ENCODE data around the gene SGIP1.
"Not testable (repeated sequence)": the region's sequence is repeated elsewhere in the genome, so short reads cannot be mapped to it uniquely, and the experiment has no call there.

Gene SGIP1

GRCh38 chr1:66723985-66724384 is 190.0 kb downstream of the SGIP1 start:
- no peak for DNase-seq (ENCODE audit: low spot score)

GRCh38 chr1:66725885-66726665 is 192.1 kb downstream of the SGIP1 start:
- TF ChIP-seq CTCF (IDR thresholded peaks at IDR 0.05; ENCODE audit: extremely low read depth, missing control alignments) = peak; percentile 93
- peak; percentile 55 for DNase-seq (ENCODE audit: low spot score)

More at GRCh38 chr1:66723985-66724384, 190.0 kb downstream of the SGIP1 start:
- TF ChIP-seq CTCF (IDR thresholded peaks at IDR 0.05; ENCODE audit: extremely low read depth, missing control alignments) = no peak

- TF ChIP-seq CTCF (IDR thresholded peaks at IDR 0.05; ENCODE audit: extremely low read depth, missing control alignments) = no peak
Observed at GRCh38 chr1:66728021-66728420, 194.1 kb downstream of the SGIP1 start.

GRCh38 chr1:66728716-66729115 is 194.8 kb downstream of the SGIP1 start:
- DNase-seq (ENCODE audit: low spot score) = not testable (repeated sequence)

More at GRCh38 chr1:66728021-66728420, 194.1 kb downstream of the SGIP1 start:
- DNase-seq (ENCODE audit: low spot score) = no peak

- no peak for DNase-seq (ENCODE audit: low spot score)
- TF ChIP-seq CTCF (IDR thresholded peaks at IDR 0.05; ENCODE audit: extremely low read depth, missing control alignments) = no peak
Observed at GRCh38 chr1:66729119-66729518, 195.2 kb downstream of the SGIP1 start.

- no peak for DNase-seq (ENCODE audit: low spot score)
- TF ChIP-seq CTCF (IDR thresholded peaks at IDR 0.05; ENCODE audit: extremely low read depth, missing control alignments) = no peak
Observed at GRCh38 chr1:66729523-66729922, 195.6 kb downstream of the SGIP1 start.

- no peak for TF ChIP-seq CTCF (IDR thresholded peaks at IDR 0.05; ENCODE audit: extremely low read depth, missing control alignments)
- no peak for DNase-seq (ENCODE audit: low spot score)
Observed at GRCh38 chr1:66730462-66730861, 196.5 kb downstream of the SGIP1 start.

Data from GM20000 (cell line).